ENCODE measurements around the gene CSNK2A3. TPM values are rescaled to one million over a fixed set of nuclear protein-coding genes. Genes with fewer than 3 reads are reported as not detected.

Gene CSNK2A3
- total RNA-seq, 1 donor from 2014 or later = 0.52 TPM

DNA sequence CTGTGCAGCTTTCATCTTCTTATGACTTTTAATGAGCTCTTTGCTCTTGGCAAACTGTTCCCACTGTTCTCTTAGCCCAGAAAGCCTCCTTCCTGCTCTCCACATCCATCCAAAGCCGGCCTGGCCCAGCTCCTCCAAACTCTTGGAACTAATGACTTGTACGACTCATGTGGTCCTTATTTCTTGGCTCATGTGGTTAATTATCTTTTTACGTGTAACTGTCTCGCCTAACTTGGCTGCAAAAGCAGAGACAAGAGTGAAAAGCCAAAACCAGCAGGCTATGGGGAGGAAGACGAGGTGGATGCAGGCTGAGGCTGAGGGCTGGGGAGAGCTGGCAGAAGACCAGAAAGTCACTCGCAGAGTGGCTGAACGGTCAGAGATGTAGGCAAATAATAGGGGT lies 5.5 kb downstream of the CSNK2A3 start:
- Histone ChIP-seq H3K4me3 (ENCODE audit: low read length in 3 of 3) (no peak overlapping the region), H3K4me1 (ENCODE audit: control insufficient read depth in 3 of 3, insufficient read depth in 3 of 3, low read length in 3 of 3) (peaks cover 23 to 30% (median 28%) of the 10 kb centered on the region in 3 donors), H3K27me3 (ENCODE audit: control insufficient read depth in 3 of 3, insufficient read depth in 3 of 3, low read length in 3 of 3) (no peaks in the 10 kb centered on the region), H3K27ac (ENCODE audit: low read depth, low read length) (no peak overlapping the region), H3K36me3 (ENCODE audit: control insufficient read depth in 3 of 3, insufficient read depth in 3 of 3, low read length in 3 of 3) (no peaks in the 10 kb centered on the region), H3K9me3 (ENCODE audit: control insufficient read depth in 3 of 3, low read length in 3 of 3) (no peaks in the 10 kb centered on the region), H3K9ac (ENCODE audit: low read depth in 1 of 3, low read length in 3 of 3) (no peak overlapping the region)

DNA sequence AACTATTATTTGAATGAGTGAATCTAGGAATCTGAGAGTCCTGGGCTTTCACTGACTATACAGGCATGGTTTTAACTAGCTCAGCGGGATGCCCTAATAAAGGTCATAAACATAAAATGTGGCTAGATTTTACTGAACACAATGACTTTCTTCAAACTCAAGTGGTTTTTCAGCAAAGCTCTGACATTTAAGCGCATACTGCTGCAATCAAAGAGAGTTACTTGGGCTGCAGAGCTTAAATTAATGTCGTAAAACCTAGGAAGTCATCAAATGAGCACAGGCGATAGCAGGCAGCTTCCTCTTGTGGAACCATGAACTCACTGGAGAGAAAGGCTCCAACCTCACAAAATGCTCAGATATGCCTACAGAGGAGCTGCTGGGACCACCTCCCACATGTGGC lies 6.7 kb downstream of the CSNK2A3 start:
- Histone ChIP-seq H3K9ac (ENCODE audit: low read depth in 1 of 3, low read length in 3 of 3) (no peak overlapping the region), H3K27me3 (ENCODE audit: control insufficient read depth in 3 of 3, insufficient read depth in 3 of 3, low read length in 3 of 3) (no peaks in the 10 kb centered on the region), H3K4me1 (ENCODE audit: control insufficient read depth in 3 of 3, insufficient read depth in 3 of 3, low read length in 3 of 3) (peaks cover 21 to 27% (median 26%) of the 10 kb centered on the region in 3 donors), H3K27ac (ENCODE audit: low read depth, low read length) (no peak overlapping the region), H3K36me3 (ENCODE audit: control insufficient read depth in 3 of 3, insufficient read depth in 3 of 3, low read length in 3 of 3) (no peaks in the 10 kb centered on the region), H3K9me3 (ENCODE audit: control insufficient read depth in 3 of 3, low read length in 3 of 3) (no peaks in the 10 kb centered on the region), H3K4me3 (ENCODE audit: low read length in 3 of 3) (no peak overlapping the region)

DNA sequence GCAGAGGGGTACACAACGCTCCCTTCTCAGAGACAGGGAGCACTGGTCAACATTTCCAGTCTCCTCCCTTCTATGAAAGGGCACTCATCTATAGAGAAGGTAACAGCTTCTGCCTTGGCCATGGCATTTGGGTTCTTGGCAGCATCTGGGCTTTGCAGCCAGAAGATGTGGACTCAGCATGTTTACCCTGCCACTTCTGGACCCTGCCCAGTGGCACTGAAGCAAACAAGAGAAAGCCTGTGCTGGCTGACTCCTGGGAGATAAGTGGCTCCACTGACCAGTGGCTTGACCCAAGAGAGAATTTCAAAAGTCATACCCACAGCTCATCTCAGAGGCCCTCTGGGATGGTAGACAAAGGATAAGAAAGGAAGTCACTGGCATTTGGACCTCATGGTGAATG lies 8.0 kb downstream of the CSNK2A3 start:
- Histone ChIP-seq H3K4me3 (ENCODE audit: low read length in 3 of 3) (no peak overlapping the region), H3K27me3 (ENCODE audit: control insufficient read depth in 3 of 3, insufficient read depth in 3 of 3, low read length in 3 of 3) (no peaks in the 10 kb centered on the region), H3K9ac (ENCODE audit: low read depth in 1 of 3, low read length in 3 of 3) (no peak overlapping the region), H3K9me3 (ENCODE audit: control insufficient read depth in 3 of 3, low read length in 3 of 3) (no peaks in the 10 kb centered on the region), H3K36me3 (ENCODE audit: control insufficient read depth in 3 of 3, insufficient read depth in 3 of 3, low read length in 3 of 3) (no peaks in the 10 kb centered on the region), H3K4me1 (ENCODE audit: control insufficient read depth in 3 of 3, insufficient read depth in 3 of 3, low read length in 3 of 3) (peaks cover 10 to 16% (median 15%) of the 10 kb centered on the region in 3 donors), H3K27ac (ENCODE audit: low read depth, low read length) (no peak overlapping the region)

DNA sequence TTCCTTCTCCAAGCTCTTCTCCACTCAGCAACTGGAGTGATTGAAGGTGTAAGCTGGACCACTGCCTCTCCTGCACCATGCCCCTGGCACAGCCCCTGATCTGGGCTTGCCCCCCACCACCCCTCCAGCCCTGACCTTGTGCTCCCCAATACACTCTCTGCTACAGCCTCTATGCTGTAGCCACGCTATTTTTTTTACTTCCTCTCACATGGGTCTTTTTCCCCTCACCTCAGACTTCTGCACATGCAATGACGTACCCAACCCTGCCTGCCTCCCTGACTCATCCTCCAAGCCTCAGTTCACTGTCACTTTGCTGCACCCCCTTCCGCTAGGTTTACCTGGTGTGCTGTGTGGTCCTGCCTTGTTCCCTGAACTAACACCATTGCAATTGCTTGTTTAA lies 9.0 kb downstream of the CSNK2A3 start:
- H3K27ac ChIP-seq (ENCODE audit: low read depth, low read length) = no peak overlapping the region
- no peak overlapping the region for H3K4me3 ChIP-seq (ENCODE audit: low read length in 3 of 3)
- no peak overlapping the region for H3K9ac ChIP-seq (ENCODE audit: low read depth in 1 of 3, low read length in 3 of 3)
- no peaks in the 10 kb centered on the region for H3K27me3 ChIP-seq (ENCODE audit: control insufficient read depth in 3 of 3, insufficient read depth in 3 of 3, low read length in 3 of 3)
- peaks cover 8 to 13% (median 11%) of the 10 kb centered on the region in 3 donors for H3K4me1 ChIP-seq (ENCODE audit: control insufficient read depth in 3 of 3, insufficient read depth in 3 of 3, low read length in 3 of 3)
- H3K9me3 ChIP-seq (ENCODE audit: control insufficient read depth in 3 of 3, low read length in 3 of 3) = no peaks in the 10 kb centered on the region
- H3K36me3 ChIP-seq (ENCODE audit: control insufficient read depth in 3 of 3, insufficient read depth in 3 of 3, low read length in 3 of 3) = no peaks in the 10 kb centered on the region

DNA sequence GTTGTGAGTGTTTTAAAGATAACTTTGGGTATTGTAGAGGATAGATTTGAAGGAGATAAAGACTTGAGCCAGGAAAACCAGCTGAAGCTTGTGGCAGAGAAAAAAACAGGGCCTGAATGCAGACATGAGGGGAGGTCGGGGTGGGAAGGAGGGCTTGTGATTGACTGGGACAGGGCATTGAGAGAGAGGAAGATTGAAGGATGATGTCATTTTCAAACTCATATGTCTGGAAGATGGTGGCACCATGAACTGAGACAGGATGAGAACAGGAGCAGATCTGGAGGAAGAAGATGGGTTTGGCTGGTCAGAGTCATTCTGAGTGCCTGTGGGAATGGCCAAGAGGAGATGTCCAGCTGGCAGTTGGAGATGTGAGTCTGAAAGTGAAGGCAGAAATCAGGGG lies 14.7 kb downstream of the CSNK2A3 start:
- H3K4me1 ChIP-seq (ENCODE audit: control insufficient read depth in 3 of 3, insufficient read depth in 3 of 3, low read length in 3 of 3) = no peaks in the 10 kb centered on the region
- no peak overlapping the region for H3K9ac ChIP-seq (ENCODE audit: low read depth in 1 of 3, low read length in 3 of 3)
- H3K4me3 ChIP-seq (ENCODE audit: low read length in 3 of 3) = no peak overlapping the region
- H3K9me3 ChIP-seq (ENCODE audit: control insufficient read depth in 3 of 3, low read length in 3 of 3) = no peaks in the 10 kb centered on the region
- H3K27ac ChIP-seq (ENCODE audit: low read depth, low read length) = no peak overlapping the region
- no peaks in the 10 kb centered on the region for H3K27me3 ChIP-seq (ENCODE audit: control insufficient read depth in 3 of 3, insufficient read depth in 3 of 3, low read length in 3 of 3)
- peaks cover 0 to 5% (median 0%) of the 10 kb centered on the region in 3 donors for H3K36me3 ChIP-seq (ENCODE audit: control insufficient read depth in 3 of 3, insufficient read depth in 3 of 3, low read length in 3 of 3)

DNA sequence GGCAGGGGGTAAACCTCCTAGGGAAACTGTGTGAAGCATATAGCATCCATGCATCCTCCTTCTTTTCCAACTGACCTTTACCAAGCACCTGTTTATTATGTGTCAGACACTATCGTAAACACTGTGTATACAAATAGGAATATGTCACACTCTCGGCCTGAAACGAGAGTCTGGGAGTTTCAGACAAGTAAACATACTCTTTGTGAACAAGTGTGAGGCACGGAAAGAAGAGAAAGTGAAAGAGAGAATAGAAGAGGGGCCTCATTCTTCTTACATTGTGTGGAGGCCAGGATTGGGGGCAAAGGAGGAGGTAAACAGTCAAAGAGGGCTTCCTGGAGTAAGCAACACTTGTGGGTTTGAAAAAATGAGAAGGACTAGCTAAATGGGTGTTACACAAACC lies 16.4 kb downstream of the CSNK2A3 start:
- Histone ChIP-seq H3K9ac (ENCODE audit: low read depth in 1 of 3, low read length in 3 of 3) (no peak overlapping the region), H3K9me3 (ENCODE audit: control insufficient read depth in 3 of 3, low read length in 3 of 3) (no peaks in the 10 kb centered on the region), H3K4me1 (ENCODE audit: control insufficient read depth in 3 of 3, insufficient read depth in 3 of 3, low read length in 3 of 3) (no peaks in the 10 kb centered on the region)

DNA sequence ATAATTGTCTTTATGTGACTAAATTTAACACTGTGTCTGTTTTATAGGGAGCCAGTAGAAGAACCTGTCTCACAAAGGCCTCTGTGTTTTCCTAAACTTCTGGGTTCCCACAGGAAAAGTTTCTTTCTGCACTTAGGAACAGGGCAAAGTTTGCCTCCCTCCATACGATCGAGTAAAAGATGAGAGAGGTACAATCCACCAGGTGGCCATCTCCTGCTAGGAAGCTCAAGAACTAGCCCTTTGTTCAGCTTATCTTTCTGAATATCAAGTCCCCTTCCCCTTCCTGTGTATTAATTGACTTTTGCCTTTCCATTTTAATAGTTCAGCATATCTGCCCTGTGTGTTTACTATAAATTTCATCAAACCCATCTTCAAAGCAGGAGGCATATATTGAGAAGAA lies 18.0 kb downstream of the CSNK2A3 start:
- peaks cover 0 to 6% (median 0%) of the 10 kb centered on the region in 3 donors for H3K36me3 ChIP-seq (ENCODE audit: control insufficient read depth in 3 of 3, insufficient read depth in 3 of 3, low read length in 3 of 3)

More for the DNA sequence above, 16.4 kb downstream of the CSNK2A3 start:
- Histone ChIP-seq H3K27ac (ENCODE audit: low read depth, low read length) (no peak overlapping the region), H3K27me3 (ENCODE audit: control insufficient read depth in 3 of 3, insufficient read depth in 3 of 3, low read length in 3 of 3) (no peaks in the 10 kb centered on the region), H3K4me3 (ENCODE audit: low read length in 3 of 3) (no peak overlapping the region), H3K36me3 (ENCODE audit: control insufficient read depth in 3 of 3, insufficient read depth in 3 of 3, low read length in 3 of 3) (peaks cover 0 to 5% (median 0%) of the 10 kb centered on the region in 3 donors)

DNA sequence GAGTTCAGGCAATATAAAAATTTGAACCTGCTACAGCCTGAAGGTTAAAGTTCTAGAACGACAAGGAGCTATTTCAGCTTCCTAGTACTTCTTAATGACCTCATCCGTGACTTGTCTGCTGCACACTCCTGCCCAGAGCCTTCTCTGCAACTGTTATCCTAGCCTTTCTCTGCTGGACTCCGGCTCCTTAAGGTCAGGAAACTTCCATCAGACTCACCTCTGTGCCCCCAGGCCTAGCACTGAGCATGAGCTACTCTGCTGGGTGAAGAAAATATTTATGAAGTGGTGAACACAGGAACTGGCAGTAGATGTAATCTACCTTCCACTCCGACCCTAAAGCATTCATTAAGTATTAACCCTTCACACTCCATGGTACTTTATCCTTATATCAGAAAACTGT lies 18.4 kb downstream of the CSNK2A3 start:
- Histone ChIP-seq H3K4me3 (ENCODE audit: low read length in 3 of 3) (no peak overlapping the region), H3K27ac (ENCODE audit: low read depth, low read length) (no peak overlapping the region), H3K36me3 (ENCODE audit: control insufficient read depth in 3 of 3, insufficient read depth in 3 of 3, low read length in 3 of 3) (peaks cover 0 to 6% (median 0%) of the 10 kb centered on the region in 3 donors), H3K9ac (ENCODE audit: low read depth in 1 of 3, low read length in 3 of 3) (no peak overlapping the region), H3K4me1 (ENCODE audit: control insufficient read depth in 3 of 3, insufficient read depth in 3 of 3, low read length in 3 of 3) (peaks cover 0 to 5% (median 0%) of the 10 kb centered on the region in 3 donors), H3K9me3 (ENCODE audit: control insufficient read depth in 3 of 3, low read length in 3 of 3) (no peaks in the 10 kb centered on the region), H3K27me3 (ENCODE audit: control insufficient read depth in 3 of 3, insufficient read depth in 3 of 3, low read length in 3 of 3) (no peaks in the 10 kb centered on the region)

More for the DNA sequence above, 18.0 kb downstream of the CSNK2A3 start:
- no peak overlapping the region for H3K27ac ChIP-seq (ENCODE audit: low read depth, low read length)
- H3K9me3 ChIP-seq (ENCODE audit: control insufficient read depth in 3 of 3, low read length in 3 of 3) = no peaks in the 10 kb centered on the region
- no peaks in the 10 kb centered on the region for H3K27me3 ChIP-seq (ENCODE audit: control insufficient read depth in 3 of 3, insufficient read depth in 3 of 3, low read length in 3 of 3)
- no peak overlapping the region for H3K4me3 ChIP-seq (ENCODE audit: low read length in 3 of 3)
- no peak overlapping the region for H3K9ac ChIP-seq (ENCODE audit: low read depth in 1 of 3, low read length in 3 of 3)
- H3K4me1 ChIP-seq (ENCODE audit: control insufficient read depth in 3 of 3, insufficient read depth in 3 of 3, low read length in 3 of 3) = peaks cover 0 to 5% (median 0%) of the 10 kb centered on the region in 3 donors

DNA sequence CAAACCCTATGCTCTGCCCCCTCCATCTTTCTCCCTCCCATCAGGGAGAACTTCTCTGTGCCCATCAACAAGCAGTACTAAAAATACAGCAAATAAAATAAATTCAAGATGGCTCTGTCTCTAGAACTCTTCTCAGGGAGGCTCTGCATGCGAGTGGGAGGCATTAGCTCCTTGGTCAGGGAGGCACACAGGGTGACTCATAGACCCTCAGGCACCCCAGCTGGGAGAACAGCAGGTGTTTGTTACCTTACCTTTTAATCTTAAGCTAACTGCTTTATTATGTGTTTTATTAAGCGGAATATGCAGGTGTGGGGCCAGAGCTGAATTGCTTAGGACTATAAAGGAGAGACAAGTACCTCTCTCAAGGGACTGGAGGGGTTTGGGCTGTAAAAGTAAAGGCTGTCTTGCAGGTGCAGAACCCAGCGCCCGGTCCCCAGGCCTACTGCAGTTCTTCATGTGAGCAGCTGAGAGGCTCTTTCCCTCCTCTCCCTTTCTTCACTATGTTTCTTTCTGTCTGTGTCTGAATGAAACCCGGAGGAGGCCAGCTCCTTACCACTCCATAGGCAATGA lies 20.8 kb downstream of the CSNK2A3 start:
- H3K27ac ChIP-seq (ENCODE audit: low read depth, low read length) = no peak overlapping the region
- H3K36me3 ChIP-seq (ENCODE audit: control insufficient read depth in 3 of 3, insufficient read depth in 3 of 3, low read length in 3 of 3) = peaks cover 0 to 6% (median 0%) of the 10 kb centered on the region in 3 donors
- no peaks in the 10 kb centered on the region for H3K9me3 ChIP-seq (ENCODE audit: control insufficient read depth in 3 of 3, low read length in 3 of 3)

DNA sequence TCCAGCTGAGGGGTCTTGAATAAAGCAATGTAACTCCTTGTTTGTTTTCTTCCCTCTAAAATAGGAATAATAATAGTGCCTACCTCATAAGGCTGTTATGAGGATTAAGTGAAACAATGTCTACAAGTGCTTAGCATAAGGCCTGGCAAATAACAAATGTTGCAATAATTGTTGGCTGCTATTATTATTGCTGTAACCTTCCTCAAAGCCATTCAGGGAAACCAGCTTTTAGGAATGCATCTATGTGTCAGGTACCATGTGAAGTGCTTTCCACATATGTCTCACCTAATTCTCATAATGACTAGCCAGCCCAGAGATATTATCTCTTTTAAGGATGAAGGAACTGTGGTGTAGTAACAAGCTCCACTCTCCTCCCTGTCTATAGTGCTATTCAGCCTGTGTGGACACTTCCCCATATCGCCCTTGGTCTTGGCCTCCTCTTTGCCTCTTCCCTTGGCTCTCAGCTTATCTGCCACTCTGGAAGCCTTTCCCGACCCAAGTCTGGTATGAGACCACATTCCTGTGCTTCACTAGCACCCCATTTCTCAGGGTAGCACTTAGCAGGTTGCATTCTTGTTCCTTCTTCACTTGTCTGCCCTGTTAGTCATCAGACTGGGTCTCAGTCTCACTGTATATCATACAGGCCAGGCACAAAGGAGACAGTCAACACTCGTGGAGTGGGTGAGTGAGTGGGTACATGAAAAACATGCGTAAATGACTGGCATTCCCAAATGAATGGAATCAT lies 23.8 kb downstream of the CSNK2A3 start:
- no peak overlapping the region for H3K27ac ChIP-seq (ENCODE audit: low read depth, low read length)
- H3K4me3 ChIP-seq (ENCODE audit: low read length in 3 of 3) = no peak overlapping the region
- peaks cover 0 to 4% (median 0%) of the 10 kb centered on the region in 3 donors for H3K36me3 ChIP-seq (ENCODE audit: control insufficient read depth in 3 of 3, insufficient read depth in 3 of 3, low read length in 3 of 3)
- H3K9ac ChIP-seq (ENCODE audit: low read depth in 1 of 3, low read length in 3 of 3) = no peak overlapping the region
- no peaks in the 10 kb centered on the region for H3K27me3 ChIP-seq (ENCODE audit: control insufficient read depth in 3 of 3, insufficient read depth in 3 of 3, low read length in 3 of 3)
- H3K4me1 ChIP-seq (ENCODE audit: control insufficient read depth in 3 of 3, insufficient read depth in 3 of 3, low read length in 3 of 3) = peaks cover 0 to 8% (median 0%) of the 10 kb centered on the region in 3 donors
- H3K9me3 ChIP-seq (ENCODE audit: control insufficient read depth in 3 of 3, low read length in 3 of 3) = no peaks in the 10 kb centered on the region

More for the DNA sequence above, 20.8 kb downstream of the CSNK2A3 start:
- Histone ChIP-seq H3K4me3 (ENCODE audit: low read length in 3 of 3) (no peak overlapping the region), H3K9ac (ENCODE audit: low read depth in 1 of 3, low read length in 3 of 3) (no peak overlapping the region), H3K27me3 (ENCODE audit: control insufficient read depth in 3 of 3, insufficient read depth in 3 of 3, low read length in 3 of 3) (no peaks in the 10 kb centered on the region), H3K4me1 (ENCODE audit: control insufficient read depth in 3 of 3, insufficient read depth in 3 of 3, low read length in 3 of 3) (peaks cover 0 to 8% (median 0%) of the 10 kb centered on the region in 3 donors)
